HG02588 (cell line): Measurements from ENCODE around the gene PRCP.
"Not testable (repeated sequence)": the region's sequence is repeated elsewhere in the genome, so short reads cannot be mapped to it uniquely, and the experiment has no call there.

Experiments used
- ATAC-seq: cut with Tn5 transposase; IDR thresholded peaks from one replicate; pipeline ENCODE4 v1.9.1; 2021; ENCODE audit warnings: mild to moderate bottlenecking, moderate library complexity; ENCODE audit not compliant: unreplicated experiment

The PRCP gene

DNA sequence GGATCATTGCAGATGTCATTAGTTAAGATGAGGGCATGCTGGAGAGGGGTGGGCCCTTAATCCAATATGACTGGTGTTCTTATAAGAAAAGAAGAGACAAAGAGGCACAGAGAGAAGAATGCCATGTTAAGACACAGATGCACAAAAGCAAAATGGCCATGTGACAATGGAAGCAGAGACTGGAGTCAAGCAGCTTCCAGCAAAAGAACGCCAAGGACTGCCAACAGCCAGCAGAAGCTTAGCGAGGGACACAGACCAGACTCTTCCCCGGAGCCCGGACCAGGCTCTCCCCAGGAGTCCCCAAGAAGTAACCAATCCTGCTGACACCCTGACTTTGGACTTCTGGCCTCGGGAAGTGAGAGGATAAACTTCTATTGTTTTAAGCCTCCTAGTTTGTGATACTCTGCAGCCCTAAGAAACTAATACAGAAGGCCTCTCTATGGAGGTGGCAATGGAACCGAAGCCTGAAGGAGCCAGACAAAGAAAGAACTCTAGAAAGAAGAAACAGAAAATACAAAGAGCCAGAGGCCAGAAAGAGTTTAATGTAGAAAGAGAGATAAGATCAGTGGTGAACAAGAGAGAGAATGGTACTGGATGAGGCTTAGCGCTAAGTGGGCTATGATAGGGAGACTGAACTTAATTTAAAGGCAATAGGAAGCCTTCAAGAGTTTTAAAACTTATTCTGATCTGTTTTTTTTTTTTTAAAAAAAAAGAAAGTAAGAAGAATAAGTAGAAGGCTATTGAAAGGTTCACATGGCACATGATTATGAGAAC lies 27.7 kb downstream of the PRCP start:
- ATAC-seq: no peak

DNA sequence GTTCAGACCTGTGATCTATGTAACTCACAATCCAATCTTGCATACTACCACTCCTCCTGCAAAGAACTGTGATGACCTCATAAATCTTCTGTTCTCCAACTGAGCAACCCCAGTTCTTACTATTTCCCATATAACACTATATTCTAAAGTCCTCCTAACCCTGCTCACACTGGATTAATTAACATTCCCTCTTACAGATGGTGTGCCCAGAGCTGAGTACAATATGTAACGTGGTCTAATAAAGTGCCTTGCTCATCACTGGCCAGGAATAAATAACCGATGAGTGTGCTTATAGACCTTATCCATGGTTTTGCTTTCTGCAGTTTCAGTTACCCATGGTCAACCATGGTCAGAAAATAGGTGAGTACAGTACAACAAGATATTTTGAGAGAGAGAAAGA lies 28.6 kb downstream of the PRCP start:
- no peak for ATAC-seq

DNA sequence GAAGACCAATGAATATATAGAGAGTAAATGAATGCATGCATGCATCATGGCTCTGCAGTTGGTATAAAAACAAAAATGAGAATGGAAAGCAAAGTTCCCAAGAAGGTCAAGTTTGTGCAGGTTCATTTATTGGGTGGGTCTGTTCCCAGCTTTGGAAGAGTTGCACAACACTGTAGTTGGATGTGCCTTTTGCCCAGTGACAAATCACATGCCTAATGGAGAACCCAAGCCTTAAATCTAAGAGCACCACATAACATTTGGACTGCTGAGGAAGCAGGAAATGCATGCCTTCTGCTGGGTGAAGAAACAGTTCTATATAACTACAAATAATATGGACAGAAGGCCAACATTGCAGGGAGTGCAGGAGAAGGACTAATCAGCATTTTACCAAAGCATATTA lies 30.6 kb downstream of the PRCP start:
- ATAC-seq: no peak

DNA sequence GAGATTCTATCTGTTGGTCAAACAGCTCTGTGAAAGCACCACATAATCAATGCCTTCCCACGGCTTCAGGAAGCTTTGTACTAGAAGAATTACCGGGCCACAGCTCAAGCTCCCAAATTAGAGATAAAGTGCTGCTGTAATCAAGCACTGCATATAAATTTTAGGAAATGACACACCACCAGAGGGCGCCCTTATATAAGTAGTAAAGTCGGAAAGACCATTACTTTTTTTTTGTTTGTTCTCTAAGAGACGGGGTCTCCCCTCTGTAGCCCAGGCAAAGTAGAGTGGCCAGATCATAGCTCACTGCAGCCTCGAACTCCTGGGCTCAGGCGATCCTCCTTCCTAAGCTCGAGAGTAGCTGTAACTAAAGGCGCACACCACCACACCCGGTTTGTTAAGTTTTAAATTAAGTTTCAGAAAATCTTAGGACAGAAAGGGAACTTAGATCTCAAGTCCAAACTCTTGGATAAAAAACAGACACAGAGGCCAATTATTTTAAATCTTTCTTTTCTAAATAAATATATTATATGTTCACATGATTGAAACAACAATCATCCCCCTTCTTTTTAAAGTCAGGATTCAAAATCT lies 32.6 kb downstream of the PRCP start:
- ATAC-seq: no peak

DNA sequence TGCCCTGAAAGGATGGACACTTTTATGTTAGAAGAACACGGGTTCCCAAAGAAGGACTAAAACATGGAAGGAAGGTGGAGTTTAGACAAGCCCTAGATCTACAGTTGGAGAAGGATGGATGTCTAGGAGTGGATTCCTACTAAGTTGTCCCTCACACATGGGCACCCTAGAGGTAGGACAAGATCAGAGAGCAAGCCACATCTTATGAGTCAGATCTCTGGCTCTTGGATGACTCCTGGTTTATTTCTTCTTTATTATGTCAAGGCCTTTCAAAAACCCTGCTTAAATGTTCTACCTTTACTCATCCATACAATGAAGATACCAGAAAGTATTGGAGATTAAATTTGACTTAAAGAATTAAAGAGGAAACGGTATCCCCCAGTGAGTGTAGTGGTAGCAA lies 34.4 kb downstream of the PRCP start:
- no peak for ATAC-seq

DNA sequence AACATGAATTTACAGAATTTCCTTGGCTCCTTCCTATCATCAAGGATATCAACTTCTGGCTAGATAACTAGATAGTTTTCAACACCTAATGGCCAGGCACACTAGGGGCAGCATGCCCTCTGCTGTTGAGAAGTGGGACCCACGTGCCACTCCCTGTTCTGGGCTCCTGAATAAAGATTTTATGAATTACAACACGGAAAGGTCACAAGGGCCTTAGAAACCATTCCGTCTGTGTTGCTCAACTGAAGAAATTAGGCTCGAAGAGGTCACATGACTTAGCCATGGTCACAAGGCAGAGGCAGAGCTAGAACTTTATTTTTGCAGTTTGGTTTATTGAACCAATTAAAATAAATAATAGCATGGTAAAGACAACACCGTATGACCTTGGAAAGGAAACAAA lies 36.0 kb downstream of the PRCP start:
- ATAC-seq: no peak

DNA sequence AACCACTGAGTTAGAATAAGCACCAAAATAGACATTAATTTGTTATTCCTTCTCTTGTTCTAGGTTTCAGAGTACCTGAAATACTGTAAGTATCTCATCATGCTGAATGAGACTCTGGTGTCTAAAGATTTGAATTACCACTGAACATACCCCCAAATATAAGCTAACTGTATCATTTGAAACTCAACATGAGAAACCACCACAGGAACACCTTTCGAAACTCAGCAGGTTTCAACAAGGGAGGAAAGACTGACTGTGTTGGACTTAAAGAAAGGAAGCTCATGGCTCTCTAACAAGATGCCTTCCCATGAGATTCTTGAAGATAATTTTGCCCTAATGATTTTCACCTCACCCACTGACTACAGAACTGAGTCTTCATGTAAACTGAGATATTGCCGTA lies 37.0 kb downstream of the PRCP start:
- no peak for ATAC-seq

DNA sequence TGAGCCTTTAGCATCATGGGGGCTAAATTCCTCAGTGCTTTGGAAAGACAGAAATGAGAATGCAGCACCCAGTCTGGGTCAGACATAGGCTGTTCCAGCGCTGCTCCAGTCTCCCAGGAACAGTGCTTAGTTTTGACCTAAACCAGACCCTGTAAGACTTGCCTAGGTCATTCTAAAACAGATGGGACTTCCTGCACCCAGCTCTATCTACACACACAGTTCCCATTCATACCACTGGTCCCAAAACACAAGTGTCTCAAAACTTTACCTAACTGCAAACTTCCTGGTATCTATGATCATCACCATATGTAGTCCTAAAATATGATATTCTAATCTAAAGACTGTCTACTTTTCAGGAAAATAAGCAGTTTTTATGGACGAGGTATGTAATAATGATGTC lies 37.9 kb downstream of the PRCP start:
- no peak for ATAC-seq

DNA sequence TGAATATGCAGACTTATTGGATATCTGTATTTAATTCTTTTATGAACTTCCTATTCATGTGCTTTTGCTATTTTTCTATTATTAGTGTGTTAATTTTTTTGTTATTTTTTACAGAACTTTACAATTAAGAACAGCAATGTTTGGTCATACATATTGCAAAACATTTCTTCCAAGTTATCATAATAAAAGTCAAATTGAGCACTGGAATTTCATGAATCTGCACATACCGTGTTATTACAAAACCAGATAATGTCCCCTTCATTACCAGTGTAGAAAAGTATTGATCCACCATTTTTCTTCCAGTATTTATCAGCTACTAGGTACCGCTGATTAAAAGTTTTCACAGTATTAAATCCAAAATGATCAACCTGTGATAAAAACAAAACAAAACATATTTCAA lies 40.5 kb downstream of the PRCP start:
- no peak for ATAC-seq

DNA sequence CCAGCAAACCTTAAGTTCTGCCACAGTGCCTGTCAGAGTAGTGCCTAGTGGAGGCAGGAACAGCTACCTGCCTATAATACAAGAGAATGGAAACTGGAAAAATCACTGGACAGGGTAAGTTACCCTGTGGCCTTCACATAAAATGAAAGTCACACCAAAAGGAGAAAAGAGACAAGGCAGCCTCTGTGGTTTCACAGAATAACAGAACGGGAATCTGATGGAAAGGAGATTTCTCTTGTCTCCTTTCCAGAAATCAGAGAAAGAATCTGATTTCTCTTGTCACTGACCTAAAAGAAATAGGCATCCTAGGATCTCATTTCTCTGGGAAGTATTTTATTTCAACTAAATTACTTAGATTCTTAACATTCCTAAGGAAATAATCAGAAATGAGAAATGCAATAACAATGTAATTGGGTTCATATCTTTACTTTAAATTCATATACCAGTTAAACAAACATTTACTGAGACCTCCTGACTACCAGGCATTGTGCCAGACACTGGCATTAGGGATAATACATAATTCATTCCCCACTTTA lies 41.6 kb downstream of the PRCP start:
- ATAC-seq: no peak

DNA sequence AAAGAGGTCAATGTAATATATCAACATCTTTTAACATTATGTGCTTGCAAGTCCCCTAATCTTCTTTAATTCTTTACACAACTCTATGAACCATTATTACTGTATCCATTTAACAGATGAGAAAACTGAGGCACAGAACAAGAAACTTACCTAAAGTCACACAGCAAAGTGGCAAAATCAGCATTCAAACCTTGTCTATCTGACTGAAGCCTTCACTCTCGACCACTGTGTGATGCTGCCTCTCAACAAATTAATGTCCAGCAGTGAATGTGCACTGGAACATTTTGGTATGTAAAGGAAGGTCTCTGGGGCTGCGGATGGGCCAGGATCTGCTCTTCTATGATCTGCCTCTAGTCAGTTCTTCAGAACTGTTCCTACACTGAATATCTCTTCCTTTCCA lies 42.1 kb downstream of the PRCP start:
- no peak for ATAC-seq

DNA sequence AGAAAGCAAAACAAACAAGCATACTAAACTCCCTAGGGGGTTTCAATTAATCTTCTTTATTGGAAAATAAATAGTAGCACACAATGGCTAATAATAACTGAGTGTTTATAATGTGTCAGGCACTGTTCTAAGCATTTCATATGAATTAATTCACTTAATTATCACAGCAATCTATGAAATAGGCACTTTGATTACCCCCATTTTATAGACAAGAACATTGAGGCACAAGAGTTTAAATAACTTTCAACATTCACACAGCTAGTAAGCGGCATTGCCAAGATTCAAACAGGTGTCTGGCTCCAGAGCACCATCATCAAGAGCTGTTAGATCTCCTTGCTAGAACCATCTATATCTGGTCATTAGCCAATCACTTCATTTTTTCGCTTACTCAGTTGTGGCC lies 43.1 kb downstream of the PRCP start:
- ATAC-seq: no peak

DNA sequence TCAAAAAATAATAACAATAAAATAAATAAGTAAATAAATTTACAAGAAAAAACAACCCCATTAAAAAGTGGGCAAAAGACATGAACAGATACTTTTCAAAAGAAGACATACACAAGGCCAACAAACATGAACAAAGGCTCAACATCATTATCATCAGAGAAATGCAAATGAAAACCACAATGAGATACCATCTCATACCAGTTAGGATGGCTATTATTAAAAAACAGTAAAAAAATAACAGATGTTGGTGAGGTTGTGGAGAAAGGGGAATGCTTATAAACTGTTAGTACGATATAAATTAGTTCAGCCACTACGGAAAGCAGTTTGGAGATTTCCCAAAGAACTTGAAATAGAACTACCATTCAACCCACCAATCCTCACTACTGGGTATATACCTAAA lies 44.6 kb downstream of the PRCP start:
- ATAC-seq: no peak

DNA sequence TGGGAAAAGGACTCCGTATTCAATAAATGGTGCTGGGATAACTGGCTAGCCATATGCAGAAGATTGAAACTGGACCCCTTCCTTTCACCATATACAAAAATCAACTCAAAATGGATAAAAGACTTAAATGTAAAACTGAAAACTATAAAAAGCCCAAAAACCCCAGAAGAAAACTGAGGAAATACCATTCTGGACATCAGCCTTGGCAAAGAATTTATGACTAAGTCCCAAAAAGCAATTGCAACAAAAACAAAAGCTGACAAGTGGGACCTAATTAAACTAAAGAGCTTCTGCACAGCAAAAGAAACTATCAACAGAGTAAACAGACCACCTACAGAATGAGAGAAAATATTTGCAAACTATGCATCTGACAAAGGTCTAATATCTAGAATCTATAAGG lies 45.3 kb downstream of the PRCP start:
- not testable (repeated sequence) for ATAC-seq

DNA sequence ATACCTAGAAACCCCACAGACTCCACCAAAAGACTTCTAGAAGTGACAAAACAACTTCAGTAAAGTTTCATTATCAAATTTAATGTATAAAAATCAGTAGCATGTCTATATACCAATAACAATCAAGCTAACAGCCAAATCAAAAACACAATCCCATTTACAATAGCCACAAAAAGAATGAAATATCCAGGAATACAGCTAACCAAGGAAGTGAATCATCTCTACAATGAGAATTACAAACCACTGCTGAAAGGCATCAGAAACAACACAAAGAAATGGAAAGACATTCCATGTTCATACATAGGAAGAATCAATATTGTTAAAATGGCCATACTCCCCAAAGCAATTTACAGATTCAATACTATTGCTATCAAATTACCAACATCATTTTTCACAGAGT lies 46.0 kb downstream of the PRCP start:
- no peak for ATAC-seq

DNA sequence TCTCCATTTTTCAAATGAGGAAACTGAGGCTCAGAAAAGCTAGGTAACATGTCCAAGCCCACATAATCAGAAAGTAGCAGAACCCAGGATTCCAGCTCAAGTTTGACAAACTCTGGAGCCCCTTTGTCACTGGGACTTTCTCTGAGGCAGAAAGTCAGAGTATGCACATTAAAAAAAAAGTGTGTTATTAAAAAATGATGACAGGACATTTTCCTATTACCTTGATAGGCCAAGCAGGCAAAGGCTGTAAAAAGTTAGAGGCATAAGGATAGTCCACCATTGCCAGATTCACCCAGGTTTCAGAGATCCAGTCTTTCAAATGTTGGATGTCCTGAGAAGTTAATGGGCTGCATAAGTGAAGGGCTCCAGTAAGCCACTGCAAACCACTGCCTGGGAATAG lies 51.4 kb downstream of the PRCP start:
- ATAC-seq: no peak

DNA sequence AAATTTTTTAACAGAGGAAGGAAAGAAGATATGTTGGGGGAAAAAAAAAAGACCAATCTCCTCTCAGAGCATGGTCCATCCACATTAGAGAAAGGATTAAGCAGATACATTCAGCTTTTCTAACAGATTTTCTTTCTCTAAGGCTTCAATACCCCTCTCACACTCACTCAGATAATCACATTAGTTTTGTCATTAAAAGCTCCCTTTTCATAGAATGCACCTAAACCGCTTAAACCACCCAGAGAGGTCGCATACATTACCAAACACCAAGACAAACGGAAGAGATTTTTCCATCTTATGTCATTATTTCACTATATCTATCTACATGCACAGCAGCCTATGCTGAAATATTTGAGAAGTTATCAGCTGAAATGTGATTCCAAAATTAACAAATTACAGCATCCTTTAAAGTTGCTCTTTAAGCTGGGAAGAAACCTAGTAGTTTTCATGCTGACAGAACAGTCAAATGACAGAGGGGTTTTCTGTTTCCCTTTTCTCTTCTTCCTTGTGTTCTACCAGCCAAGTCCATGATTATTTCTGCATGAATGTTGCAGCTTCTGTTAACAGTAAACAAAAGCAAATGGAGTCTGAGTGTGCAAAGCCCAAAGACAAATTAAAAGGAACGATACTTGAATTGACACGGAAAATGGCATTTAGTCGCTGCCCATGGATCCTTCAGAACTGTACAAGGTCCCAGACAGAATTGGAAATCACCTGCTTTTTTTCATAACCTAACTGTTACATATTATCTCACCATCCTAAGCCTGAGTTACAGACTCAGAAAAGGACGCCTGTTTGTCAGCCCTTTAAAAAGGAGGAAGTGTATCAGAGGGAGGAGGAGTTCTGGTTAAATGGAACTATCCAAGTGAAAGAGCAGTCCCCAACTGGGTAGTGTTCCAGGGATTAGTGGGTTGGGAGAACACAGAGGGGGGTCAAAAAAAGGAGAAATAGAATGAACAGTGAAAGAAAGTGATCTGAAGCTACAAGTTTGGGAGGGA lies 54.6 kb downstream of the PRCP start:
- no peak for ATAC-seq

DNA sequence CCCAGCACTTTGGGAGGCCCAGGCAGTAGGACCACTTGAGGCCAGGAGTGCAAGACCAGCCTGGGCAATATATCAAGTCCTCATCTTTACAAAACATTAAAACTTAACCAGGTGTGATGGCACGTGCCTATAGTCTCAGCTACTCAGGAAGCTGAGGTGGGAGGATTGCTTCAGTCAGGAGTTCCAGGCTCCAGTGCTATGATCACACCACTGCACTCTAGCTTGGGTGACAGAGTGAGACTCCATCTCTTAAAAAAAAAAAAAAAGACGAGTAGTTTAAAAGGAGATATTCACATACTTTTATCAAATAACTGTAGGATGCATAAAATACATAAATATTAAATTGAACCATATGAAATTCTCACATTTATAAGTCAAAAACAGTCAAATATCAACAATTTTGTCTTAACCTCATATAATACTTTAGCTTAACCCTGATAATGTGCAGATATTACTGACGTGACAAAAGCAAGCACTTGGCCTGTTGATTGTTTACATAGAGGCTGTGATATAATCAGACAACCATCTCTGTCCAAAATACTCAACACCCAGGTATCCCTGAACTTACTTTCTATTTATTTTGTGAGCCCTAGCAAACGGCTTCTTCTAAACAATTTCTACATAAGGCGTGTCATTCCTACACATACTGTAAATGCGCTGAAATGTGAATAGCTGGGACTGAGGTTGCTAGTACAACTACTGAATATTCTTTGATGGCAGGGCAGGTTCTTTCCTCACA lies 57.0 kb downstream of the PRCP start:
- no peak for ATAC-seq

DNA sequence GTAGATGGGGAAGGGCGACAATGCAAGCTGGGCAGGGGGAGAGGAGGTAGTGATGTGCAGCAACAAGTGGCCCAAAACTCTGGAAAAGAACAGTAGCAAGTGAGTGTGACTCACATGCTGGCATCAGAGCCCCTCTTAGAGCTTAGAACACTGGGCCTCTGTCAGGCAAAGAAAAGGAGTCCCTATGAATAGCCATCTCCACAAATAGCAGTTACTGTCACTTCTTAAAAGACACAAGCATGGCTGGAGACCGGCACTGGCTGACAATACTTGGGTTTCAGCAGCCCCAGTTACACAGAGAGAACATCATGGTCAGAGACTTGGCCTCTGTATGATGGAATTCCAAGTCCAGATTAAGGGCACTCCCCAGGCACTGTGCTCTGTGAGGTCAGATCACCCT lies 58.2 kb downstream of the PRCP start:
- ATAC-seq: no peak

DNA sequence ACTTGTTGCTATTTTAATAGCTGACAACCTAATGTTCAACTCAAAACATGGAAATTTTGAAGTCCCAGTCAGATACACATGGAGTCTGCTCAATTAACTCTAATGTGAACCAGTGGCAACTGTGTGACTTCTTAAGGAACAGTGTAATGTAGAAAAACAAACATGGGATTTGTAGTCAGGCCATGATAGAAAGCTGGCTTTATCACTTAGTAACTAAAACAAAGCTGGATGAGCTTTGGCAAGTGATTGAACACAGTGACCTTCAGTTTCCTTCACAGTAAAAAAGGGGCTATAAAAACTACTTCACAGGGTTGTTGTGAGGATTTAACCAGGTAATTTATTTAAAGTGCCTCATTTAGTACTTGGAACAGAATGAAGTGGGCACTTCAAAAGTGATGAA lies 62.6 kb downstream of the PRCP start:
- ATAC-seq: no peak

DNA sequence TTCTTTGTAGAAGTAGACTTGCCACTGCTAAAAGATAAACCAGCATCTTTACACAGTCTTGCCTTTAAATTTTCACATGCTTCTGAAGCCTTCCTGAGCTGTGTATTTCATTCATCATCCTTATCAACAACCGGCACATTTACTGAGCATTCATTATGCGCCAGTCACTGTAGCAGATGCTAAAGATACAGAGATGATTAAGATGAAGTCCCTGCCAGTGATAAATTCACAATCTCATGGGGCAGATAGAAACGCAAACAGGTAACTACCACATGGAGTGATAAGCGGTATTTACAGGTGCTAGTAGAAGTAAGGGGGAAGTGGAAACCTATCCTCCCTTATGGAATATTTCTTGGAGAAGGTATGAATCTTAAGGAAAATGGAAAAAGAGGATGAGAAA lies 67.2 kb downstream of the PRCP start:
- ATAC-seq: no peak
